Endometrial microvascular endothelial cells (primary cell): ENCODE data around the gene ANKRD33B. TPM values are rescaled to one million over a fixed set of nuclear protein-coding genes. Genes with fewer than 3 reads are reported as not detected.
"Not testable (repeated sequence)": the region's sequence is repeated elsewhere in the genome, so short reads cannot be mapped to it uniquely, and the experiment has no call there.

Experiments
- in situ Hi-C: cut with HindIII; loops from 2 replicates; pipeline ENCODE4 v1.10.0; 2017; ENCODE audit warnings: low sequenced_read_pairs, low pct_unique_long_range_greater_than_20kb; ENCODE audit errors: inconsistent ontology term
- total RNA-seq: library from RNA; depleted of rRNA; stranded (reverse); fragments of >200 nt; gene quantifications from one replicate; pipeline ENCODE4 v1.2.3, GENCODE V29; 2015; ENCODE audit errors: inconsistent ontology term

The ANKRD33B gene
- total RNA-seq, 1 donor from 2014 or later, result 4.7 TPM

GRCh38 chr5:10552183-10553143 is 11.4 kb upstream of the ANKRD33B start:
- in situ Hi-C loops, result no loop called here

DNA sequence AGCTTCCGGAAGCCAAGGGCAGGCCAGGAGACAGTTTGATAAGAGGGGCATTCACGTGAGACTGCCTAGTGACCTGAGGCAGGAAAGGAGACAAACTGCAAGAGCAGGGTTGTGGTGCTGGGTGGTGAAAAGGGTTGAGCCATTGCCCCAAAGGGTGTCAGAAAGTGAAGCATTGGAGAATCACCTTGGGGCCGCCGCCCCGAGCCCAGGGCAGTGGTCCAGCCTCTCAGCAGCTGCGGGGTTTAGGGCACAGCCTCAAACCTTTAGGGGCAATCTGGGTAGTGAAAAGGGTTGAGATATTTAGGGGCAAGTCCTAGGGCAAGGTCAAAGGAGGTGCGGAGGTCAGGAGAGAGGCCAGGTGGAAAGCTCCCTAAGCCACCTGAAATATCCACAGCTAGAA is 10.4 kb upstream of the ANKRD33B start:
- in situ Hi-C loops, result no loop called here

- in situ Hi-C loops, result no loop called here
Measured at GRCh38 chr5:10555277-10555684, 8.6 kb upstream of the ANKRD33B start.

DNA sequence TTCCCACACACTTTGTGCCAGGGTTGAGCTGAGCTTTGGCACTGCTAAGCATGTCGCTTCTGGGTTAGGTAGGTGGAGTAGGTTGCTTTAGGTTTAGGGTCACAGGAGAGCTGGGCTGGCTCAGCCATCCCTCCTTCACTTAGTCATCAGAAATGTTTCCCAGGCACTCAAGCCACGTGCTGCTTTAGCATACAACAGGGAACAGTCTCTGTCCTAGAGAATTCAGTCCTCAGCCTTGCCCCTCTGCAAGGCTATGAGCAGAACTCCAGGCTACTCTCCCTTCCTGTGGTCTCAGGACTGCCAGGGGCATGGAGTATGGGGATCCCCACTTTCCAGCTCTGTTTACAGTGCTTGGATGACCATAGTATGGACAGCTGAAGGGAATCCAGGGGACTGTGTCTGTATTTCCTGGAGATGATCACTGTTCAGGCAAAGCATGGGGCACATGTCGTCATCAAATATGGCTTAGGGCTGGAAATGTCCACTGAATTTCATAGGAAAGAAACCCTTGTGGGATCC is 7.5 kb upstream of the ANKRD33B start:
- in situ Hi-C loops, result no loop called here

GRCh38 chr5:10556893-10557746 is 6.8 kb upstream of the ANKRD33B start:
- in situ Hi-C loops, result no loop called here

GRCh38 chr5:10559151-10559550 is 4.7 kb upstream of the ANKRD33B start:
- in situ Hi-C loops, result no loop called here

GRCh38 chr5:10559871-10560270 is 4.0 kb upstream of the ANKRD33B start:
- in situ Hi-C loops, result no loop called here

- in situ Hi-C loops, result no loop called here
Measured at GRCh38 chr5:10562201-10563109, 1.4 kb upstream of the ANKRD33B start.

- in situ Hi-C loops, result no loop called here
Measured at GRCh38 chr5:10563110-10563944, 543 bp upstream of the ANKRD33B start.

DNA sequence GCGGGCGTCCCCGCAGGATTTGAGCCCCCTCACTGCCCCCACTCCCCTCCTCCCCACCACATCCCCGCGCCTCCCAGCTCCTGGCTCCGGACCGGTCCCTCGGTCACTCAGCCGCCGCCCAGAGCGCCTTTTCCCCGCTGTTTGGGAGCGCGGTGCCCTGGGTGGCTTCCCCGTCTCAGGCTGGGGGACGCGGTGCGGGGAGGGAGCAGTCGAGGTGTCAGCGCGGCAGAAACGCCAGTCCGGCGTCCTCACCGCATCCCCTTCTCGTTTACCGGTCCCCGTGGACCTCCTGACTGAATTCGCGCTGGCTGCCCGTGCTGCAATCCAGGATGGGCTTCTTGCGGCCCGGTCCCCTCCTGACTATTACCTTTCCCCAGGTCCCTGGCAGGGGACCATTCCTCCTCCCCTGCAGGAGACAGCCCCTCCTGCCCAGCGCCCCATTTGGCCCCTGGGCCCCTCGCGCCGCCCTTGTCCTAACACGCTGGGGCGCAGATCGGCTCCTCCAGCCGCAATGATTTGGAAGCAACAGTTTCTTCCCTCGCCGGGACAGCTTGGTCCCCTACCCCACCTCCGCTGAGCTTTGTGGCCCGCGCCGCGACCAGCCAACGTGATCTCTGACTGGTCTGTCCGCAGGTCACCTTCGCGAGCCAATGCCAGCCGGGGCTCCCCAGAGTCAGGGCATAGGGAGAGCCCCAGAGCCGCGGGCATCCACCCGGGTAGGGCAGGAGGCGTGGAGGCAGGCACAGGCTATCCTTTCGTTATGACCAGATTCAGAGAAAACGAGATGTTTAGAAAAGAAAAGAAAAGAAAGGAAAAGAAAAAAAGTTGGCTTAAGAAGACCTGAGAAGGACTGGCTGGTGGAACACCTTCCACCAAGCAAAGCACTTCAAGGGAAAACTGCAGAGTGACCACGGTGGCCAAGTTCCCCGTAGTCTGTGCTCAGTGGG is 1.2 kb downstream of the ANKRD33B start:
- in situ Hi-C loops, result no loop called here

DNA sequence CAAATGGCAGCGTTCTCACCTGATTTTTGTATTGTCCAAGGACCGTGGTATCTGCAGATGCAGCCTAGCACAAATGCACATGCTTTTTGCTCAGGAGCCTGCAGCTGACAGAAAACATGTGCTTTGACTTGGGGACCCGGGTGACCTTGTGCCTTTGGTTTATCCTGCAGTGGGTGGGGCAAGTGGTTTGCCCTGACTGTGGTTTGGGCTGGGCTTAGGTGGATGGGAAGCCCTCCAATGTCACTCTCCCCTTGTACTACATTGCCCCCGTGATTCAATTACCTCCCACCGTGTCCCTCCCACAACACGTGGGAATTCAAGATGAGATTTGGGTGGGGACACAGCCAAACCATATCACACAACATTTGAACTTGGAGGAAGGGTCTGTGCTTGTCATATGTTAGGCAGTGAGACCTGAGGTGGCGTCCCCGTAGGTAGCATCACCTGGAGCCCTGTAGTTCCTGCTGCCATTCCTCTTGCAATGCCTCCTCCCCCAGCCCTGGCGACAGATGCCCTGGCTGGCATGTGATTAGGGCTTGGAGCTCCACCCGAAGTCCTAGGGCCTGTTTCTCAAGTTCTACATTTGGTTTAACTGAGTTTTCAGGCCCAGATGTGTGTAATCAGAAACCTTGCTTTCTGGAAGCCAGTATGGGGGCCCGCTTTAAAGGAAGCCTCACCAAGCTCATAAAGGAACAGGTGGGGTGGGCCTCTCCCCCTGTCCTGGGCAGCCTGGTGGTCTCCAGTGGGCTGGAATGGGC is 2.1 kb downstream of the ANKRD33B start:
- in situ Hi-C loops, result no loop called here

- in situ Hi-C loops, result no loop called here
Measured at GRCh38 chr5:10566543-10567068, 2.7 kb downstream of the ANKRD33B start.

DNA sequence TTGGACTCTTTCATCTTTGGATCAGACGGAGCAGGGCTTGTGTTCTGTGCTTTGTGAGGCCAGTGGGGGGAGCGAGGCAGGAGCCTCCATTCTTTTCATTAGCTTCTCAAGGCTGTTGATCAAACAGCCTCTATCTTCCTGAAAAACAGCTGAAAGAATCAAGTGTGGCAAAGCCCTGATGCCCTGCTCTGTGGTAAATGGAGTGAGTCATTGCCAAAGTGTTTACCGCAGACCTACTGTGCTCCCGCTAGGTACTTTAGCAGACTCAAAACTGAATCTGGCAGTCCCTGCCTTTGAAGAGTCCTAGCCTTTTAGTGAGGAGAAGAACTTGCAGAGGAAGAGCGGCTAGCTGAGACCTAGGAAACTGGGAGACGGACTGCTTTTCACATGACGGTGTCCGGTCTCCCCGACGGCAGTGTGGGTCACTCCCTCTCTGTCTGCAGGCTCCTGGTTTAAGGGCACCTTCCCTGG is 3.3 kb downstream of the ANKRD33B start:
- in situ Hi-C loops, result no loop called here

GRCh38 chr5:10567781-10568321 is 4.0 kb downstream of the ANKRD33B start:
- in situ Hi-C loops, result no loop called here

- in situ Hi-C loops, result not testable (repeated sequence)
Measured at GRCh38 chr5:10570540-10570939, 6.7 kb downstream of the ANKRD33B start.
